H7 (cell line): ENCODE measurements around the gene MMP20. TPM values are rescaled to one million over a fixed set of nuclear protein-coding genes. Genes with fewer than 3 reads are reported as not detected.

Source experiments
- DNase-seq: peaks from one replicate; pipeline ENCODE4 v3.0.0; 2012
- H3K27me3 ChIP-seq: 2 replicates; pipeline ENCODE4 v1.6.0; 2011; ENCODE audit warnings: mild to moderate bottlenecking, low read length; ENCODE audit not compliant: control insufficient read depth, insufficient read depth
- H3K36me3 ChIP-seq: replicated peaks from 2 replicates; pipeline ENCODE4 v1.5.1; 2011; ENCODE audit warnings: low read length; ENCODE audit not compliant: control insufficient read depth, insufficient read depth
- H3K4me3 ChIP-seq: 2 replicates; pipeline ENCODE4 v1.5.1; 2011; ENCODE audit warnings: low read depth, mild to moderate bottlenecking, control low read depth, low read length, moderate library complexity; ENCODE audit not compliant: insufficient read depth
- total RNA-seq: library from RNA; depleted of rRNA; stranded (reverse); fragments of >200 nt; shearing (Covaris generic); gene quantifications from 2 replicates; pipeline ENCODE4 v1.2.3, GENCODE V29; 2014; rRNA removed

MMP20 gene, protein sequence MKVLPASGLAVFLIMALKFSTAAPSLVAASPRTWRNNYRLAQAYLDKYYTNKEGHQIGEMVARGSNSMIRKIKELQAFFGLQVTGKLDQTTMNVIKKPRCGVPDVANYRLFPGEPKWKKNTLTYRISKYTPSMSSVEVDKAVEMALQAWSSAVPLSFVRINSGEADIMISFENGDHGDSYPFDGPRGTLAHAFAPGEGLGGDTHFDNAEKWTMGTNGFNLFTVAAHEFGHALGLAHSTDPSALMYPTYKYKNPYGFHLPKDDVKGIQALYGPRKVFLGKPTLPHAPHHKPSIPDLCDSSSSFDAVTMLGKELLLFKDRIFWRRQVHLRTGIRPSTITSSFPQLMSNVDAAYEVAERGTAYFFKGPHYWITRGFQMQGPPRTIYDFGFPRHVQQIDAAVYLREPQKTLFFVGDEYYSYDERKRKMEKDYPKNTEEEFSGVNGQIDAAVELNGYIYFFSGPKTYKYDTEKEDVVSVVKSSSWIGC
- total RNA-seq = not detected in 2 replicates

DNA sequence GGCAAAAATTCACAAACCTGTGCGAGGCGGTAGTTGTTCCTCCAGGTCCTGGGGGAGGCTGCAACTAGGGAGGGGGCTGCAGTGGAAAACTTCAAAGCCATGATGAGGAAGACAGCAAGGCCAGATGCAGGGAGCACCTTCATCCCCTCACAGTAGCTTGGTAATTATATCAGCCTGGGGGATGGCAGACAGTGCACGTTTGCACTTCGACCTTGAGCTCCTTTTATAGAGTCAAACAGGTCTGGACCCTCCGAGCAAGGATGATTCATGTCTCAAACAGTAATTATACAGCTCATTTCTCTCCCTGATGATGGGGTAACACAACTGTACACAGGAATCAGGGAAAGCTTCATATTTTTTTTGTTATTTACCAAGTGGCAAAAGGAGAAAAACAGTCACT is at the start of gene MMP20:
Gene MMP20 (minus strand): TSS at position 156 of the 400 bp plus-strand sequence. CDS start 13 bp downstream, at position 143.
- no peak for DNase-seq
- H3K36me3 ChIP-seq = no peaks in the 10 kb centered on the region
- no peaks in the 10 kb centered on the region for H3K27me3 ChIP-seq
- H3K4me3 ChIP-seq = no peak within 1 kb of the TSS

- Histone ChIP-seq H3K4me3 (no peak overlapping the region), H3K36me3 (no peaks in the 10 kb centered on the region), H3K27me3 (no peaks in the 10 kb centered on the region)
- DNase-seq = no peak
Measured at GRCh38 chr11:102669664-102670063, 44.5 kb upstream of the MMP20 start.

DNA sequence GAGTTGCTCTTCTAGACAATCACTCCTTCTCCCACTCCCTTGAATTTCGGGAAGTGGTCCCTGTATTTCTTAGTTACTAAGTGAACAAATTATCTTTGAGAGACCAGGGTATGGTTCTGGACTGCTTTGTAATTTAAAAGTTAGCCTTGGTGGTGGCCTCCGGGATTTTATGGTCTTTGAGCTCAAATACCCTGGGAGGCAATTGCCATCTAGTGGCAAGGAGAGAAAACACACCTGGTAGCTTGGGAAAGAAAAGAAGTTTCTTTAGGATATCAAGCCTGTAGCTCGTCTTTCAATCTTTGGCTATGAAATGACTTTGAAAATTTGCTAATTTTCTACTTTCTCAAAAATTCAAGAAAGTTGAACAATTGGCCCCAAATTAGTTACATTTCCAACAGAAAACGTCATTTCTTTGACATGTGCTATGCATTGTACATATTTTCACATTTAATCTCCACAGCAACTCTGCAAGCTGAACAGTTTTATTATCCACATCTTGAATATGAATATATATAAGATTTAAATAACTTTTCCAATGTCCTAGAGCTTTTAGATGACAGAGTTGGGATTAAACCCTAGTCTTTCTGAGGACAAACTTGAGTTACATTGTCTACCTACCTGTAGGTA is 41.3 kb upstream of the MMP20 start:
- Histone ChIP-seq H3K36me3 (no peaks in the 10 kb centered on the region), H3K27me3 (no peaks in the 10 kb centered on the region), H3K4me3 (no peak overlapping the region)
- DNase-seq = peak; percentile 45

DNA sequence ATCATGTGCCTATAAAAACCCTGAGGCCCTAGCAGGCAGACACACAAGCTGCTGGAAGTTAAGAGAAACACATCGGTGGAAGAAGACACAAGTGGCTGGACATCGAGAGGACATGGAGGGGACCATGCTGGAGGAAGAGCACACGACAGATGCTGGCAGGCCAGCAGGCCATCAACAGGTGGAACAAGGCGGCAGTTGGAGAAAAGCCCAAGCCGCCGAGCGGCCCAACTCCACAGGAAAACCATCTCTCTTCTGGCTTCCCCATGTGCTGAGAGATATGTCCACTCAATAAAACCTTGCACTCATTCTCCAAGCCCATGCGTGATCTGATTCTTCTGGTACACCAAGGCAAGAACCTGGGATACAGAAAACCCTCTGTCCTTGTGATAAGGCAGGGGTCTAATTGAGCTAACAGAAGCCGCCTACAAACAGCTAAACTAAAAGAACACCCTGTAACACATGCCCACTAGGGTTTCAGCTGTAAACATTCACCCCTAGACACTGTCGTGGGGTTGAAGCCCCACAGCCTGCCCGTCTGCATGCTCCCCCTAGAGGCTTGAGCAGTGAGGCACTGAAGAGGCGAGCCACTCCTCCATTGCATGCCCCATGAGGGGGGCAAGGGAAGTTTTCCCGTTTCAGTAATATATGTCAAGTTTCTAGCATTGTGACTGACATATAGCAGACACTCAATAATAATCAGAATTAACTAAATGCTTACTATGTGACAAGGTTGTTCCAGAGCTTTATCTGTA is 39.0 kb upstream of the MMP20 start:
- Histone ChIP-seq H3K4me3 (no peak overlapping the region), H3K36me3 (no peaks in the 10 kb centered on the region), H3K27me3 (no peaks in the 10 kb centered on the region)
- no peak for DNase-seq

DNA sequence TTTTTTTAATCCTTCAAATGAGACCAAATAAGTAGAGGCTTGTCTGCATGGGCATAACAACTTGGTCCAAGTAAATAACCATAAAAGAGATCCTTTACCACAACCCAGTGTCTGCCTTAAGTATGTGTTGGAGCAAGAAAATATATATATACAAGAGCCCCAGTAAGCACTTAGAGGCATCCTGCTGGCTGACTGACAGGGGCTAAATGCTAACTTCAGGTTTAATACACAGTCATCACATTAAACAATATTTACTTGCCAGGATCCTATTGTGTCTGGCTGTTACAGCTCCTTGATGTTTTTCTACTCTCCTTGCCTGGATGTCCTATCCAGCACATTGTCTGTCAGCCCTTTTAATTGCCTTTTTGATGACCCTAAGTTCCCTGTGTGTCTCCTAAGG is 37.5 kb upstream of the MMP20 start:
- H3K4me3 ChIP-seq = no peak overlapping the region
- no peaks in the 10 kb centered on the region for H3K36me3 ChIP-seq
- no peak for DNase-seq
- H3K27me3 ChIP-seq = no peaks in the 10 kb centered on the region

DNA sequence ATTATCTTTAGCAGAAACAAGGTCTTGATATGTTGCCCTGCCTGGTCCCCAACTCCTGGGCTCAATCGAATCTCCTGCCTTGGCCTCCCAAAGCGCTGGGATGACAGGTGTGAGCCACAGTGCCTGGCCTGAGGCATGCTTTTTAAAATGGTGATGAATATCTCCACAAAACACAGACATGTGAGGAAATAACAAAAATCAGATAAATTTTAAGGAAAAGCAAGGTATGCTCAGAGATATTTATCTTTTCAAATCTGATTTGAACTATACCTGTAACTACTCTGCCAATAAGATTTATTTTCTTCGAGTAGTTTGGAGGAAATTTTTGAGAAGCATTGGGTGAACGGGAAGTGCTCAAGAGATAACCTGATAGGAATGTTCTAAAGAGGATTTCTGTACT is 35.9 kb upstream of the MMP20 start:
- H3K4me3 ChIP-seq = no peak overlapping the region
- no peak for DNase-seq
- H3K36me3 ChIP-seq = no peaks in the 10 kb centered on the region
- H3K27me3 ChIP-seq = no peaks in the 10 kb centered on the region

- no peak overlapping the region for H3K4me3 ChIP-seq
- H3K27me3 ChIP-seq = no peaks in the 10 kb centered on the region
- no peak for DNase-seq
- no peaks in the 10 kb centered on the region for H3K36me3 ChIP-seq
Measured at GRCh38 chr11:102656528-102656927, 31.4 kb upstream of the MMP20 start.

DNA sequence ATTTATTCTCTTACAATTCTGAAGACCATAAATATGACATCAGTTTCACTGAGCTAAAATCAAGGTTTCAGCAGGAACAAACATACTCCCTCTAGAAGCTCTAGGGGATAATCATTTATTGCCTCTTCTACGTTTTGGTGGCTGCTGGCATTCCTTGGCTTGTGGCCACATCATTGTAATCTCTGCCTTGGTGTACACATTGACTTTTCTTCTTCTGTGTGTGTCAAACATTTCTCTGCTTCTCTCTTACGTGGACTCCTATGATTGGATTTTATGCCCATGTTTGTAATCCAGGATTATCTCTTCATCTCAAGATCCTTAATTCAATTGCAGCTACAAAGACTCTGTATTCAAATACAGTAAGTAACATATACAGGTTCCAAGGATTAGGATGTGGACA is 30.4 kb upstream of the MMP20 start:
- no peaks in the 10 kb centered on the region for H3K36me3 ChIP-seq
- no peak overlapping the region for H3K4me3 ChIP-seq
- no peaks in the 10 kb centered on the region for H3K27me3 ChIP-seq
- no peak for DNase-seq

GRCh38 chr11:102654761-102655160 is 29.6 kb upstream of the MMP20 start:
- DNase-seq = no peak
- H3K27me3 ChIP-seq = no peaks in the 10 kb centered on the region
- no peak overlapping the region for H3K4me3 ChIP-seq
- H3K36me3 ChIP-seq = no peaks in the 10 kb centered on the region

DNA sequence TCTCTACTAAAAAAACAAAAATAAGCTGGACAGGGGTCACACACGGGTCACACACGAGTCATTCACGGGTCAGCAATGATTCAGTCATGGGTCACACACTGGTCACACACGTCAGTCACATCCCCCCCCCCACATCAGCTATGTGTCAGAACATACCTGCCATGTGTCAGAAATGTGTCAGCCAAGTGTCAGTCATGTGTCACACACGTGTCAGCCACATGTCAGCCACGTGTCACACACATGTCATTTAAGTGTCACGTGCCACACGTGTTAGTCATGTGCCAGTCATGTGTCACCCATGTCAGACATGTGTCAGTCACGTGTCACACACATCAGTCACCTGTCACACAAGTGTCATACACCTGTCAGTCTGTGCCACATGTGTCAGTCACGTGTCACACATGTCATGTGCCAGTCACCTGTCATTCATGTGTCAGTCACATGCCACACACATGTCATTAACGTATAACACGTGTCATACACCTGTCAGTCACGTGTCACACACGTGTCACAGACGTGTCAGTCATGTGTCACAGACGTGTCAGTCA is 28.7 kb upstream of the MMP20 start:
- Histone ChIP-seq H3K4me3 (no peak overlapping the region), H3K27me3 (no peaks in the 10 kb centered on the region), H3K36me3 (no peaks in the 10 kb centered on the region)
- no peak for DNase-seq

DNA sequence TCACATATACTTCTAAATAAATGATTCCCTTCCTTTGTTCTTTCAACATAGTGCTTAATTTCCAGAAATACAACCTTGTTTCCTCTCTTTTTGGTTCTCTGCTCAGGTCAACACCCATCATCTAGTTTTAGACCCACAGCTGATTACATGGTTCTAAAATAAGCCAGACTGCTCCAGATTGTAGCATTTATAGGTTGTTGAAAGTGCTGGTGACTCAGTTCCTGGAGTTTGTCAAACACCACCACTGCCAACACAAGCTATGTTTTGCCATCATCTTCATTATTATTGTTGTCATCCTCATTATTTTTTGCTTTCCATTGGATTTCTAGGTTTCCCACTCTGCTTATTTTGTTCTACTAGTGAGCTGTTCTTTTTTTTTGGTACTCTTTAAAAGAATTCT is 22.3 kb upstream of the MMP20 start:
- Histone ChIP-seq H3K4me3 (no peak overlapping the region), H3K36me3 (no peaks in the 10 kb centered on the region), H3K27me3 (no peaks in the 10 kb centered on the region)
- no peak for DNase-seq

- no peak overlapping the region for H3K4me3 ChIP-seq
Measured at GRCh38 chr11:102643941-102644340, 18.8 kb upstream of the MMP20 start.

GRCh38 chr11:102640946-102641345 is 15.8 kb upstream of the MMP20 start:
- Histone ChIP-seq H3K4me3 (no peak overlapping the region), H3K27me3 (no peaks in the 10 kb centered on the region), H3K36me3 (no peaks in the 10 kb centered on the region)
- no peak for DNase-seq

More at GRCh38 chr11:102643941-102644340, 18.8 kb upstream of the MMP20 start:
- no peak for DNase-seq
- Histone ChIP-seq H3K27me3 (no peaks in the 10 kb centered on the region), H3K36me3 (no peaks in the 10 kb centered on the region)

DNA sequence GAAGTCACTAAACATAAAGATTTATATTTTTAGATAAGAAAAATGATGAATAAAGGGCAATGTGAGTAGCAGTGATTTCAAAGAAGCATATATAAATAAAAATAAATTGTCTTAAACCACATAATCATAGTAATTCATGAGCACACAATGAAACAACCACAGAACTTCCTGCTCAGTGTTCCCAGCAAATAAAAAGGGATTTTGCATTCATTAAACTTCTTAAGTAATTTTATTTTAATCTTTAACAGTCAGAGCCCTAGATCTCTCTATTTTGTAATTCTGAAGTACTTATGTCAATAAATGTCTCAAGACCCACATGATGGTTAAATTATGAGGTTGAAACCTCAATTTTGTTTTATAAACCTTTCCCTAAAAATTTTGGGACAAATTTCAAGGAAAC is 14.5 kb upstream of the MMP20 start:
- Histone ChIP-seq H3K27me3 (no peaks in the 10 kb centered on the region), H3K36me3 (no peaks in the 10 kb centered on the region), H3K4me3 (no peak overlapping the region)
- DNase-seq = no peak
